Hepatic stellate cell (primary cell): ENCODE data around the gene CCDC170.

Experiments used
- DNase-seq: peaks from one replicate; pipeline ENCODE4 v3.0.0; 2011; ENCODE audit warnings: low spot score

Gene CCDC170

DNA sequence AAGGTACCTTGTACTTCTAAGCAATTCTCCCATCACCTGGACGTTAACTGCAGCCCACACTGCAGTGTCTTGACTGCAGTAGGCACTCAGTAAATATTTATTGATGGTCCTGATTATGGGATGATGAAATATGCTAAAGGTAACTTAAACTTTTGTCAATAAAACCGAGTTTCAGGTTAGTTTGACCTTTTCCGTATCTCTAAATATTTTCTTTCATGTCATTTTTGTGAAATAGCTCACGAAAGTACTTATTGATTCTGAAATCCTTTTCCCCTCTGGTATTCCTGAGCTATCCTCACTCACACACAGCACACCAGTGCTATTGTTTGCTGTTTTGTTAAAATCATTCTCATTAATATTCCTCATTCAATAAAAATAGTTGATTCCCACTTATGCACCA lies 164.3 kb downstream of the CCDC170 start:
- no peak for DNase-seq

DNA sequence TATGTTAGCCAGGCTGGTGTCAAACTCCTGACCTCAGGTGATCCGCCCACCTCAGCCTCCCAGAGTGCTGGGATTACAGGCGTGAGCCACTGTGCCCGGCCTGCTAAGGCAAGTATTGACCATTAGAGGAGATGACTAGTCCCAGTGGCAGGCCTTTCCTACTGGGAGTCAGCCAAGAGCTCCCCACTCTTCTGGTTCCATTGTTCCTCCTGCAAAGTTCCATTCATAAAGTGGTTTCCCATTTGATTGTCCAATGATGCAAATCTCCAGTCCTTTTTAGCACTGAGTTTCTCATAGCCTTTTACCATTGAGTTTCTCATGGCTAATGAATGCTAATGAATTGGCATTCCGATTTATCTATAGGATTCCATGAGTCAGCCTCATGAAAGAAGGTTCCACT lies 165.4 kb downstream of the CCDC170 start:
- no peak for DNase-seq

DNA sequence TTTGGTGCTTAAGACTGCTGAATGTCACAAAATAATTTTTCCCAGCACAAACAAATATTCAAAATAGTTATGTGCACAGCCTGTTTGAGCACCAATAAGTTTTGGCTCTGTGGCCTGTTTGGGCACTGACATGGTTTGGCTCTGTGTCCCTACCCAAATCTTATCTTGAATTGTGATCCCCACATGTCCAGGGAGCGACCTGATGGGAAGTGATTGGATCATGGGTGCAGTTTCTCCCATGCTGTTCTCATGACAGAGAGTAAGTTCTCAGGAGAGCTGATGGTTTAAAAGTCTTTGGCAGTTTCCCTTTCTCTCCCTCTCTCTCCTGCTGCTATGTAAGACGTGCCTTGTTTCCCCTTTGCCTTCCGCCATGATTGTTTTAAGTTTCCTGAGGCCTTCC lies 167.7 kb downstream of the CCDC170 start:
- DNase-seq: no peak

DNA sequence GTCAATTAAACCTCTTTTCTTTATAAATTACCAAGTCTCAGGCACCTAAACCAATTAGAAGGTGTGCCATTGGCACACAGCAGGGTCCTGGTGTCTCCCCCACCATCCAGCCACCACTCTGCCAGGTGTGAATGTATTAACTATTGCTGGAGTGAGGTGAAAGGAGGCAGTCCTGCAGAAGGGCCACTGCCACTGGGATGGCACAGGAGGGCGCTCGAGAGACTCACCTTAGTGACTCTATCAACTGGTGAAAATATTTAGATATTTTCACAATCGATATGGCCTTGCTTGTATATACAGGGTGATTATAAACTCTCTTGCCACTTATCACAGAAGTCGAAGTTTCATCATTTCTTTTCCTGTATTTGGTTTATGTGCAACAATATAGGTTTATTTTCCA lies 168.1 kb downstream of the CCDC170 start:
- no peak for DNase-seq

DNA sequence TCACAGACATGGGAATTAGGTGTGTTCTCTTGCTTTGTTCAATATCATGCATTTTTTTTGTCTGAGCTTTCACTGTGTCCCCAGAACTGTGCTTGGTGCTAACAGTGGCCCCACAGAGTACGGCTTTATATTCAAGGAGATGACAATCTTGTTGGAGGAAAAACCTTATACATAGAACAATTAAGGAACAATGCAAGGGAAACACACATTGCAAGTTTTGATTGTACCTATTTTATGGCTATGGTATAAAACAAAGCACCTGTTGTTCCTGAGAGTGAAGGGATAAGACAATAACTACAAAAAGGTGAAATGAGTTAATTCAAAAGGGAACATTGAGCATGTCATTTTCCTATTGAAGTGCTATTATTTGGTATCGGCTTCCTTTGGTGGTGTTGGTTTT lies 169.7 kb downstream of the CCDC170 start:
- DNase-seq: no peak

DNA sequence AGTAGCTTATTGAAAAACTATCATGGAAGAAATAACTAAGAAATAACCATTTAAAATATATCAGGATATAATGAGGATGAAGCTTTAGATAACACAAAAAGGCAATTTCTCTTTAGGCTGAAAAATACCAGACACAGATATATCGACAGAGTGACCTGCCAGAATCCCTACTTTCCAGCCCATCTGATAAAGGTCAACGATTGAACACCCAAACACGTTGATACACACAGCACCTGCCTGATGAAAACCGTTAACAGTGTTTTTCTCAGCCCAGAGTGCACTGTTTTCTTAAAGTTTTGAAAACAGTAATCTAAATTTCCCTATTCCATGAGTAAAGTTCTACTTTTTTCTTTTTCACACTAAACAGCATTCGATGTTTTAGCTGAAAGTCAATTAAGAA lies 170.6 kb downstream of the CCDC170 start:
- no peak for DNase-seq

DNA sequence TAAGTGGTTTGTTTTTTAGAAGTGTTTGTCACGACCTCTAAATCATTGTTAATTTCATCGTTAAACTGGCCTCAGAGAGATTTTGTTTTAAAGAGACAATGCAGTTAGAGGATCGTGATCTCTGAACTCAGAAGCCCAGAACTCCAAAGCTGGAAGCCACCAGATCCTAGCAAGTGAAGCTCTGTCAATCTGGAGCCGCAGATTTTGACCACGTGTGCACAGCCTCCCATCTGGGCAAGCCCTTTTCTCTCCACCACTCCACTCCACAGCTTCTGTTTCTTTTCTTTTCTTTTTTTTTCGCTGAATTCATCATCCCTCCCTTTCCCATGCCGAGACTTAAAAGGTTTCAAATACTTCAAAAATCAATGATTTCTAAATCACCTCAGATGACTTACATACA lies 171.5 kb downstream of the CCDC170 start:
- no peak for DNase-seq

DNA sequence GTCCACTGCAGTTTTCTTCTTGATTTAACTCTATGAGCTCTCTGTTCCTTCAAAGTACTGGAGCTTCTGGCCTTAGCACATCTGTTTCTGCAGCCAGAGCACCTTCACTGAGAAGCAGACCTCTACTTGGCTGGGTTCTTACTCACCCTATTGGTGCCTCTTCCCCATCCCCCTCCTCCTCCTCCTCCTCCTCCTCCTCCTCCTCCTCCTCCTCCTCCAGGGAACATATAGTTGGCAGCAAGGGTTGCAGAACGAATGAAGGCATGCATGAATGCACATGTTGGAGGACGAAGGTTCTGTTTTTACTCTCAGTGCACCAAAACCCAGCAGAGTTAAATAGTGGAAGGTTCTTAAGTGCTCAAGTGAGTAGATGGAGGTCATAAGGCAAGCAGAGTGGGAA lies 172.7 kb downstream of the CCDC170 start:
- DNase-seq: no peak

DNA sequence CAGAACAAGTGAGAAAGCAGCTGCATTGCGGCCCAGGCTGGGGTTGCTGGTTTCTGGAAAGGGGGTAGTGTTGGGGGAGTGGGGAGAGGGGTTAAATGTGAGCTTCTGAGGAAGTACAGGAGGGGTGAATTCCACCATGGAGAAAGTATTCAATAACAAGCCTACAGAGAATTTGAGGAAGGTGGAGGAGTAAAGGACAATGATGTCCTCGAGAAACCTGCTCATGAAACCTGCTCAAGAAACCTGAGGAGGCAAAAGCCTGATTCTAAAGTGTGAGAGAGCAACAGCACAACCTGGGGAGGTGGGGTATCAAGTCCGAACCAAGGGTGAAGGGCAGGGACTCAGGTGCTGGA lies 175.4 kb downstream of the CCDC170 start:
- DNase-seq: no peak

DNA sequence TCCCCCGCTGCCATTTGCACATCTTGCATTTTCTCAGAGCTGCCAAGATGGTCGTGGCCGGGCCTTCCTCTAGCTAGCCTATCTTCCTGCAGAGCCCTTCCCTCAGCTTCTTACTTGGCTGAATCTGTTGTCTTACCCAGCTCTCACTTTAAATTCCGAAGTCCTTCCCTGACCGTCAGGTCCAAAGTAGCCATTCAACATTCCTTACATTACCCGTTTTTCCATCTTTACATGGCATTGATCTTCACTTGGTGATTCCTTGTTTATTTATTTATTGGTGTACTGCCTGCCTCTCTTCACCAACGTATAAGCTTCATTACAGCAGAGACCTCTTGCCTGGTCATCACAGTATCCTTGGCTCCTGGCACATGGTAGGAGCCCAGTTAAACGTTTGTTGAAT lies 176.3 kb downstream of the CCDC170 start:
- no peak for DNase-seq
